ENCODE results near the gene WTAP.
"Not testable (repeated sequence)": the region's sequence is repeated elsewhere in the genome, so short reads cannot be mapped to it uniquely, and the experiment has no call there.

Gene WTAP

DNA sequence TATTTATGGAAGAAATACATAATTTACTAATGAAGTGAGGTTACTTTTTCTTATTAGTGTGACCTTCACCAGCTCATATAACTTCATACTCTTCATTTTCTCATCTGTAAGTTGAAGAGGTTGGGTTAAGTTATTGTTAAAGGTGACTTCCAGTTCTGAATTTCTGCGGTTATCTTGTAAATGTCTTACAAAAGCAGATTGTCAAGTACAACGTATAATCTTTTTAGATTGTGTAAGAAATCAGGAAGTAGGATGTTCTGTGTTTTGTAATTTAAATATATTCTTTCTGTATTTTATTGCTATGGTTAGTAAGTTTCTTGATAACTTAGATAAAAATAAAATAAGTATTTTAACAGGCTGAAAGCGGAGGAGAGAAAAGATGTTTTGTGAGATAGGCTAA lies 12.0 kb downstream of the WTAP start:
- peak overlapping the region; percentile 63 for H3K27ac ChIP-seq
- TF ChIP-seq CTCF (conservative IDR thresholded peaks at IDR 0.05), result no peak

DNA sequence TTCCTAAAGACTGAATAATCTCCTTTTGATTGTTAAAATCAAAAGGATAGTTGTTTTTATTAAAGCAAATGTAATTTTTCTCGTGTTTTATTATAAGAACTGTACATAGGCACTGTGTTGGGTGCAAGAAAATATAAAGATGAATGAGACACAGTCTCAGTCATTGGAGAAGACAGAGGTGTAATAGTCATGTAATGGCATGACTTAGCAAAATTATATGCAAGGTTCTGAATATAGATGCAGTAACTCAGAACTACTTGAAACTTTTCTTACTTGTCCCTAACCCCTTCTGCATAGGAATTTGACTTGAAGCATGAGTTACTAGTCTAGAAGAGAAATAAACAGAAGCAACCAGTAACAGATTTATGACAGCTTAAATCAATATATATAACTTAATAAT lies 14.9 kb downstream of the WTAP start:
- TF ChIP-seq CTCF (conservative IDR thresholded peaks at IDR 0.05), result no peak
- H3K27ac ChIP-seq, result no peak overlapping the region

DNA sequence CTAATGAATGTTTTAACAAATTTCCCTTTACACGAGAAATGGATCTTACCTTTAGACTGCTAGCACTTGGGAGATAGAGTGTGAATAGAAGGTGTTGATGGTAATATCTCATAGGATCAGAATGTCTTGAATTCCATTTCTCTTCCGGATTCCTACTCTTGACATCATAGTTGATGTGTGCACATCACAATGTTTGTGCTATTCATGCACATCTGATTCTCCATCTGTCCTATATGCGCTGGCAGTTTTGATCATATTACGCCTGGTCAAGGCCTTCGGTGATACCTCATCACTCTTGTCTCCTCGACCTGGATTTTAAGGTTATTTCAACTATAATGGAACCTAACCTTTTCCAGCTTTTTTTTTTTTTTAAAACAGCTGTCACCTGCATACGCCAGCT lies 17.8 kb downstream of the WTAP start:
- H3K27ac ChIP-seq, result no peak overlapping the region
- no peak for TF ChIP-seq CTCF (conservative IDR thresholded peaks at IDR 0.05)

- no peak overlapping the region for H3K27ac ChIP-seq
- no peak for TF ChIP-seq CTCF (conservative IDR thresholded peaks at IDR 0.05)
Observed at GRCh38 chr6:159746759-159747158, 19.5 kb downstream of the WTAP start.

GRCh38 chr6:159748127-159748526 lies 20.8 kb downstream of the WTAP start:
- not testable (repeated sequence) for H3K27ac ChIP-seq

DNA sequence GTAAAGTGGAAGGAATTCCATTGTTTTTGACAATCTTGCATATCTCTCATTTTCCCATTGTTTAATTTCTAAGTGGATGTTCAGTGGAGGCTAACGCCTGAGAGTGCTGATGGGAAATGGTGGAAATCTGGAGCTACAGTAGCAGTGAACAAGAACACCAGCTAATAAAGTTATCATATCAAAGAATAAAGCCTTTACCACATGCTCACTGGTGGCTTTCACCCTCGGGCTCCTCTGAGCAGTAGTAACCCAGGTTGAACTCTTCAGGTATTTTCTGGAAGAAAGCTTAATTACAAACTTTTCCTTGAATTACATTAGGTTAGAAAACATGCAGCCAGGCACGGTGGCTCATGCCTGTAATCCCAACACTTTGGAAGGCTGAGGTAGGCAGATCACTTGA lies 24.1 kb downstream of the WTAP start:
- no peak for TF ChIP-seq CTCF (conservative IDR thresholded peaks at IDR 0.05)
- peak overlapping the region; percentile 79 for H3K27ac ChIP-seq

GRCh38 chr6:159753081-159753872 lies 26.0 kb downstream of the WTAP start:
- H3K27ac ChIP-seq, result peak overlapping the region; percentile 79
- TF ChIP-seq CTCF (conservative IDR thresholded peaks at IDR 0.05), result no peak

DNA sequence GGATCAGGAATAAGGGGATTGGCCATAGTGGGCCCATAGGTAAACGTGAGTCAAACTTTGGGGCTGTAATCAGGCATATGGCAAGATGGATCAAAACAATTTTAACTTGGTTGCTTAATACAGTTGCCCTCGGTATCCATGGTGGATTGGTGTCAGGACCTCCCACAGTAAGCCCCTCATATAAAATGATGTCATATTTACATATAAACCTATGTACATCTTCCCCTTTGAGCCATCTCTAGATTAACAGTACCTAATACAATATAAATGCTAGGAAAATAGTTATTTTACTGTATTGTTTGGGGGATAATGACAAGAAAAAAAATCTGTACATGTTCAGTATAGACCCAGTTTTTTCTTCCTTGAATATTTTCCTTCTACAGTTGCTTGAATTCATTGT lies 27.1 kb downstream of the WTAP start:
- H3K27ac ChIP-seq, result peak overlapping the region; percentile 79
- no peak for TF ChIP-seq CTCF (conservative IDR thresholded peaks at IDR 0.05)

Data from VCaP (cell line).